GM12801 (cell line): ENCODE data around the gene ENPP3.

Experiments
- CTCF ChIP-seq: IDR thresholded peaks from one replicate; pipeline ENCODE4 v1.5.1; 2011; ENCODE audit warnings: control low read depth; ENCODE audit not compliant: insufficient read length; ENCODE audit errors: extremely low read depth

The ENPP3 gene

GRCh38 chr6:131763749-131764148 is 126.6 kb downstream of the ENPP3 start:
- TF ChIP-seq CTCF = no peak

GRCh38 chr6:131764350-131764749 is 127.2 kb downstream of the ENPP3 start:
- TF ChIP-seq CTCF = no peak

- TF ChIP-seq CTCF = no peak
Observed at GRCh38 chr6:131765081-131765803, 128.1 kb downstream of the ENPP3 start.

- TF ChIP-seq CTCF = no peak
Observed at GRCh38 chr6:131765804-131766135, 128.7 kb downstream of the ENPP3 start.

- no peak for TF ChIP-seq CTCF
Observed at GRCh38 chr6:131766631-131767030, 129.5 kb downstream of the ENPP3 start.

- no peak for TF ChIP-seq CTCF
Observed at GRCh38 chr6:131768964-131769363, 131.9 kb downstream of the ENPP3 start.

- no peak for TF ChIP-seq CTCF
Observed at GRCh38 chr6:131769385-131770141, 132.5 kb downstream of the ENPP3 start.
